Measurements from ENCODE around the gene MAGT1. TPM values are rescaled to one million over a fixed set of nuclear protein-coding genes. Genes with fewer than 3 reads are reported as not detected.

MAGT1 gene
- total and polyA plus RNA-seq, 2 experiments from 2014 or later = 50.5 to 58.9 TPM

GRCh38 chrX:77910108-77910840, 15.0 kb upstream of the MAGT1 start, which contains the start of gene ATP7A:
ATP7A (plus strand) TSS chrX:77910693; CDS start chrX:77971642, 60,949 bp downstream.
- in situ Hi-C loops (cut with MboI) = no loop called here
- Histone ChIP-seq H3K36me3 (ENCODE audit: low read depth) (no peaks in the 10 kb centered on the region), H3K27me3 (replicated peaks; ENCODE audit: insufficient read depth) (no peaks in the 10 kb centered on the region), H3K4me2 (ENCODE audit: unreplicated experiment) (peak within 1 kb of the TSS; percentile 93), H3F3A (ENCODE audit: insufficient read depth) (peaks cover 11% of the 10 kb centered on the region), H3K9me2 (ENCODE audit: insufficient read depth) (no peaks in the 10 kb centered on the region), H3K79me2 (ENCODE audit: insufficient read depth) (peaks cover 36% of the 10 kb centered on the region), H3K27ac (peak within 1 kb of the TSS; percentile 83), H3K9ac (peak within 1 kb of the TSS; percentile 95), H4K20me1 (ENCODE audit: insufficient read depth) (no peaks in the 10 kb centered on the region), H3K4me1 (ENCODE audit: insufficient read depth) (no peaks in the 10 kb centered on the region; the same call in 1 of the 2 replicates), H3K9me3 (ENCODE audit: low read depth) (no peaks in the 10 kb centered on the region), H2AFZ (peak within 1 kb of the TSS; percentile 98), H3K4me3 (peak within 1 kb of the TSS; percentile 89)
- peak; percentile 89 for DNase-seq
- 1 to 3% methylated on average over 15 to 20 of the region's 36 CpGs for WGBS, 2 experiments (ENCODE audit: low coverage in 1 of 2, low lambda C conversion rate in 2 of 2, missing lambda C conversion rate in 2 of 2)
- no peak for TF ChIP-seq EZH2phosphoT487 (IDR thresholded peaks at IDR 0.05; ENCODE audit: insufficient read depth, low read depth)

- peaks cover 47% of the 10 kb centered on the region for H3K79me2 ChIP-seq (ENCODE audit: insufficient read depth)
- 85 to 86% methylated on average over 5 of the region's 5 CpGs for WGBS, 2 experiments (ENCODE audit: low coverage in 1 of 2, low lambda C conversion rate in 2 of 2, missing lambda C conversion rate in 2 of 2)
- no peak overlapping the region for H3K4me2 ChIP-seq (ENCODE audit: unreplicated experiment)
- no peaks in the 10 kb centered on the region for H3K9me2 ChIP-seq (ENCODE audit: insufficient read depth)
- H3K9ac ChIP-seq = no peak overlapping the region
- peaks cover 11% of the 10 kb centered on the region for H3K4me1 ChIP-seq (ENCODE audit: insufficient read depth)
- H3K27ac ChIP-seq = no peak overlapping the region
- H2AFZ ChIP-seq = no peak overlapping the region
- no peak for TF ChIP-seq EZH2phosphoT487 (IDR thresholded peaks at IDR 0.05; ENCODE audit: insufficient read depth, low read depth)
- no peak overlapping the region for H3K4me3 ChIP-seq
- DNase-seq = no peak
- no peaks in the 10 kb centered on the region for H3K9me3 ChIP-seq (ENCODE audit: low read depth)
- no peaks in the 10 kb centered on the region for H4K20me1 ChIP-seq (ENCODE audit: insufficient read depth)
- H3K27me3 ChIP-seq (replicated peaks; ENCODE audit: insufficient read depth) = no peaks in the 10 kb centered on the region
- in situ Hi-C loops (cut with MboI) = no loop called here
- H3K36me3 ChIP-seq (ENCODE audit: low read depth) = no peaks in the 10 kb centered on the region; the same call in 1 of the 2 replicates
- peaks cover 9% of the 10 kb centered on the region for H3F3A ChIP-seq (ENCODE audit: insufficient read depth)
These were observed 6.3 kb upstream of the MAGT1 start for GRCh38 chrX:77901506-77901905.

GRCh38 chrX:77900688-77901087, 5.5 kb upstream of the MAGT1 start:
- H4K20me1 ChIP-seq (ENCODE audit: insufficient read depth) = no peaks in the 10 kb centered on the region
- no peaks in the 10 kb centered on the region; the same call in 1 of the 2 replicates for H3K36me3 ChIP-seq (ENCODE audit: low read depth)
- H3K9ac ChIP-seq = peak overlapping the region; percentile 97
- no peak overlapping the region for H2AFZ ChIP-seq
- peak overlapping the region; percentile 87 for H3K27ac ChIP-seq
- peaks cover 9% of the 10 kb centered on the region for H3F3A ChIP-seq (ENCODE audit: insufficient read depth)
- 100% methylated on average over 1 of the region's 1 CpG for WGBS, 2 experiments (ENCODE audit: low coverage in 1 of 2, low lambda C conversion rate in 2 of 2, missing lambda C conversion rate in 2 of 2)
- TF ChIP-seq EZH2 (IDR thresholded peaks at IDR 0.05; ENCODE audit: insufficient read depth, poor library complexity, severe bottlenecking) (no peak), EZH2phosphoT487 (IDR thresholded peaks at IDR 0.05; ENCODE audit: insufficient read depth, low read depth) (no peak)
- H3K4me2 ChIP-seq (ENCODE audit: unreplicated experiment) = peak overlapping the region; percentile 95
- DNase-seq = peak; percentile 51
- H3K9me3 ChIP-seq (ENCODE audit: low read depth) = no peaks in the 10 kb centered on the region
- H3K4me1 ChIP-seq (ENCODE audit: insufficient read depth) = peaks cover 11% of the 10 kb centered on the region
- peak overlapping the region; percentile 97 for H3K4me3 ChIP-seq
- H3K27me3 ChIP-seq (replicated peaks; ENCODE audit: insufficient read depth) = no peaks in the 10 kb centered on the region
- in situ Hi-C loops (cut with MboI) = no loop called here
- H3K79me2 ChIP-seq (ENCODE audit: insufficient read depth) = peaks cover 47% of the 10 kb centered on the region
- no peaks in the 10 kb centered on the region for H3K9me2 ChIP-seq (ENCODE audit: insufficient read depth)

DNA sequence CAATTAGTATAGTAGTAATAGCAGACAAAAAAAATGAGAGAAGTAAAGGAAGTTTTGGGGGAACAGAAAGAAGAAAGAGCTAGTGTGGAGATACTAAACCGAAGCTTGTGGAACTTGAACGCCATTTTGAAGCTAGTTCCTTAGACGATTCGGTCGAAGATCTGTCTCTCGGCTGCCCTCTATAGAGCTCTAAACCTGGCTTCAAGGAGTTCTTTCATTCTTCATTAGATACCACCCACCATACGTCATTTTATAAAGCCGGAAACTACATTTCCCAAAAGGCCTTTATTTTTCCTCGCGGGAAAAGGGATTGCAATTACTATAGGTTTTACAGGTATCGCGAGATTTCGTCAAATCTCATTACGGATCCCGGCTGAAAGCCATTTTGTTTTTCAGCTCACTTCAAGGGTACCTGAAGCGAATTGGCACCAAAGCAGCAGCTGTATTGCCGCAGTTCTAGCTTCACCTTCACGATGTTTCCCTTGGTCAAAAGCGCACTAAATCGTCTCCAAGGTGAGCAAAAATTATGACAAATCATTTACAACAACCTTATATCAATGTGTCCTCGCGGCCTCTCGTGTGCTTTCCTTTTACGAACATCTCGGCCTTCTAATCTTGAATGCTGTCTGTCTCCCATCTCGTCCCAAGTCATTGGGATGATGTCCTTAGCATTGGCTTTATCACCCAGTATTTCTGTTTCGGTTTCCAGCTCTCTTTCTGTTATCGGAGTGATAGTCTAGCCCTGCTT, 4.0 kb upstream of the MAGT1 start, which contains the start of gene COX7B:
Gene COX7B (plus strand): TSS at position 388 of the 748 bp plus-strand sequence. CDS start 86 bp downstream, at position 474.
- Histone ChIP-seq H4K20me1 (ENCODE audit: insufficient read depth) (no peaks in the 10 kb centered on the region), H3K4me2 (ENCODE audit: unreplicated experiment) (peak within 1 kb of the TSS; percentile 95), H3K9me3 (ENCODE audit: low read depth) (no peaks in the 10 kb centered on the region), H3K9me2 (ENCODE audit: insufficient read depth) (no peaks in the 10 kb centered on the region), H3K27me3 (replicated peaks; ENCODE audit: insufficient read depth) (no peaks in the 10 kb centered on the region), H3K36me3 (ENCODE audit: low read depth) (no peaks in the 10 kb centered on the region), H2AFZ (peak within 1 kb of the TSS; percentile 99), H3K4me3 (peak within 1 kb of the TSS; percentile 97), H3F3A (ENCODE audit: insufficient read depth) (peaks cover 17% of the 10 kb centered on the region), H3K79me2 (ENCODE audit: insufficient read depth) (peaks cover 52% of the 10 kb centered on the region), H3K27ac (peak within 1 kb of the TSS; percentile 94), H3K4me1 (ENCODE audit: insufficient read depth) (peaks cover 11% of the 10 kb centered on the region), H3K9ac (peak within 1 kb of the TSS; percentile 97)
- DNase-seq = peak; percentile 94
- WGBS, 2 experiments (ENCODE audit: low coverage in 1 of 2, low lambda C conversion rate in 2 of 2, missing lambda C conversion rate in 2 of 2) = 1% methylated on average over 28 of the region's 28 CpGs
- TF ChIP-seq EZH2 (IDR thresholded peaks at IDR 0.05; ENCODE audit: insufficient read depth, poor library complexity, severe bottlenecking) = no peak
- no peak for TF ChIP-seq EZH2phosphoT487 (IDR thresholded peaks at IDR 0.05; ENCODE audit: insufficient read depth, low read depth)
- in situ Hi-C loops (cut with MboI) = no loop called here
